Measurements from ENCODE around the gene HOXB9. TPM values are rescaled to one million over a fixed set of nuclear protein-coding genes. Genes with fewer than 3 reads are reported as not detected.

The HOXB9 gene
- total and polyA plus RNA-seq, 2 of the 13 experiments (the other 11 are each of a cell fraction or from before 2014, with no cell fraction given), result not detected

GRCh38 chr17:48599354-48599753 lies 26.8 kb downstream of the HOXB9 start:
- Histone ChIP-seq H3K36me3 (replicated peaks in 1 of 2; ENCODE audit: control insufficient read depth in 1 of 2, insufficient read depth in 2 of 2, low read length in 2 of 2) (no peaks in the 10 kb centered on the region), H3K27me3 (ENCODE audit: control insufficient read depth in 1 of 2, insufficient read depth in 2 of 2, low read length in 2 of 2) (peaks cover 53 to 98% of the 10 kb centered on the region in 2 experiments), H3K79me2 (ENCODE audit: insufficient read depth, low read length) (no peaks in the 10 kb centered on the region), H4K20me1 (ENCODE audit: insufficient read depth, low read length) (peaks cover 2% of the 10 kb centered on the region; the same call in 1 of the 2 replicates), H3K9me3 (ENCODE audit: low read length) (no peaks in the 10 kb centered on the region), H3K9ac (ENCODE audit: insufficient read depth, low read depth, low read length) (no peak overlapping the region), H3K4me1 (ENCODE audit: insufficient read depth, low read length) (peaks cover 12% of the 10 kb centered on the region; the same call in 1 of the 2 replicates), H3K4me2 (ENCODE audit: low read depth, low read length) (no peak overlapping the region), H3K4me3 (replicated peaks in 1 of 3; ENCODE audit: insufficient read depth in 1 of 3, low read depth in 2 of 3, low read length in 3 of 3) (no peak overlapping the region), H3K27ac (ENCODE audit: extremely low read length, insufficient read depth, low read length) (no peak overlapping the region), H2AFZ (ENCODE audit: low read length) (no peak overlapping the region)
- CTCF ChIA-PET (ENCODE audit: low intra/inter-chr PET ratio, low total read pairs), result no interaction called here
- DNase-seq (ENCODE audit: low spot score), result no peak
- ATAC-seq, result no peak
- WGBS (ENCODE audit: low lambda C conversion rate), result 5% methylated on average over 5 of the region's 5 CpGs
- BruUV-seq (replicated peaks), result no TSS peak
- TF ChIP-seq TAF1 (CRISPR knock-in tag; IDR thresholded peaks at IDR 0.05), result no peak
- TF ChIP-seq TEAD3 (CRISPR knock-in tag; optimal IDR thresholded peaks at IDR 0.05; ENCODE audit: borderline replicate concordance), result no peak
- TF ChIP-seq FOXK2 (IDR thresholded peaks at IDR 0.05), result no peak
- in situ Hi-C loops (cut with HindIII; ENCODE audit: extremely low pct_ligation_motif_present, low pct_unique_long_range_greater_than_20kb) (loop anchor here (5.0 kb wide), 1 partner anchor 447 kb away; no protein-coding TSS in a partner anchor), intact Hi-C loops (cut with micrococcal nuclease; ENCODE audit: unreplicated experiment) (no loop called here)
- POLR2A ChIA-PET, result no interaction called here
- FAIRE-seq, result no peak

DNA sequence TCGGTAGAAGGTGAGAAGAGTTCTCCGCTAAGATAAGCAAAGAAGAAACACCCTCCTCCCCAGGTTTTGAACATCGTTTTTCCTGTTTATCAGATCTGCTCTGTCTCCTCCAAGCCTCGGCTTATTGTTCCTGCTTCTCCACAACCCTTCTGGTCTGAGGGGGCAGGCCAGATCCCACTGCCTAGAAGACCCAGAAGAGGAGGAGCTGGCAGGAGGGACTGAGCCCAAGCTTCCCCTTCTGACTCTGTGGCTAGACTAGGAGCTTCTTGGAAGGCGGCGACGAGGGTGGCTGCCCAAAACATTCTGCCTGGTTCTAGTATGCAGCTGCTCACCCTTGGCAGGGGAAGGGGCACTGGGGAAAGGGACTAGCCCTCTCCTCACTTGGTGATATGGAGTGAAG lies 27.4 kb downstream of the HOXB9 start:
- Histone ChIP-seq H3K27ac (ENCODE audit: extremely low read length, insufficient read depth, low read length) (no peak overlapping the region), H2AFZ (ENCODE audit: low read length) (no peak overlapping the region), H3K27me3 (ENCODE audit: control insufficient read depth in 1 of 2, insufficient read depth in 2 of 2, low read length in 2 of 2) (peaks cover 55 to 98% of the 10 kb centered on the region in 2 experiments), H3K4me1 (ENCODE audit: insufficient read depth, low read length) (peaks cover 17% of the 10 kb centered on the region; the same call in 1 of the 2 replicates), H3K4me2 (ENCODE audit: low read depth, low read length) (no peak overlapping the region), H3K36me3 (replicated peaks in 1 of 2; ENCODE audit: control insufficient read depth in 1 of 2, insufficient read depth in 2 of 2, low read length in 2 of 2) (no peaks in the 10 kb centered on the region), H3K79me2 (ENCODE audit: insufficient read depth, low read length) (no peaks in the 10 kb centered on the region), H4K20me1 (ENCODE audit: insufficient read depth, low read length) (peaks cover 2% of the 10 kb centered on the region; the same call in 1 of the 2 replicates), H3K9ac (ENCODE audit: insufficient read depth, low read depth, low read length) (no peak overlapping the region), H3K9me3 (ENCODE audit: low read length) (no peaks in the 10 kb centered on the region), H3K4me3 (replicated peaks in 1 of 3; ENCODE audit: insufficient read depth in 1 of 3, low read depth in 2 of 3, low read length in 3 of 3) (no peak overlapping the region)
- ATAC-seq (no peak), DNase-seq (ENCODE audit: low spot score) (no peak), FAIRE-seq (no peak)
- BruUV-seq (replicated peaks), result no TSS peak
- in situ Hi-C loops (cut with HindIII; ENCODE audit: extremely low pct_ligation_motif_present, low pct_unique_long_range_greater_than_20kb), result loop anchor here (5.0 kb wide), 1 partner anchor 446 kb away; no protein-coding TSS in a partner anchor
- POLR2A ChIA-PET, result no interaction called here
- CTCF ChIA-PET (ENCODE audit: low intra/inter-chr PET ratio, low total read pairs), result no interaction called here
- 2% methylated on average over 7 of the region's 7 CpGs for WGBS (ENCODE audit: low lambda C conversion rate)
- TF ChIP-seq ZNF296 (CRISPR knock-in tag; conservative IDR thresholded peaks at IDR 0.05) (no peak), ETV6 (CRISPR knock-in tag; conservative IDR thresholded peaks at IDR 0.05) (no peak), EED (CRISPR knock-in tag; IDR thresholded peaks at IDR 0.05) (no peak), DPF2 (CRISPR knock-in tag; IDR thresholded peaks at IDR 0.05; ENCODE audit: borderline replicate concordance, low read depth) (no peak), RBAK (CRISPR knock-in tag; IDR thresholded peaks at IDR 0.05) (no peak), ZFAT (CRISPR knock-in tag; conservative IDR thresholded peaks at IDR 0.05) (no peak), ZNF768 (CRISPR knock-in tag; IDR thresholded peaks at IDR 0.05) (no peak), FOXO1 (CRISPR knock-in tag; IDR thresholded peaks at IDR 0.05) (no peak), RARA (CRISPR knock-in tag; IDR thresholded peaks at IDR 0.05) (no peak), IRX3 (CRISPR knock-in tag; IDR thresholded peaks at IDR 0.05; ENCODE audit: borderline replicate concordance, low read depth) (no peak), ZNF446 (CRISPR knock-in tag; IDR thresholded peaks at IDR 0.05) (no peak)
- TF ChIP-seq, protein P1, sequence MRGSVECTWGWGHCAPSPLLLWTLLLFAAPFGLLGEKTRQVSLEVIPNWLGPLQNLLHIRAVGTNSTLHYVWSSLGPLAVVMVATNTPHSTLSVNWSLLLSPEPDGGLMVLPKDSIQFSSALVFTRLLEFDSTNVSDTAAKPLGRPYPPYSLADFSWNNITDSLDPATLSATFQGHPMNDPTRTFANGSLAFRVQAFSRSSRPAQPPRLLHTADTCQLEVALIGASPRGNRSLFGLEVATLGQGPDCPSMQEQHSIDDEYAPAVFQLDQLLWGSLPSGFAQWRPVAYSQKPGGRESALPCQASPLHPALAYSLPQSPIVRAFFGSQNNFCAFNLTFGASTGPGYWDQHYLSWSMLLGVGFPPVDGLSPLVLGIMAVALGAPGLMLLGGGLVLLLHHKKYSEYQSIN (CRISPR knock-in tag; IDR thresholded peaks at IDR 0.05; ENCODE audit: borderline replicate concordance), result no peak
- TF ChIP-seq, protein P2, sequence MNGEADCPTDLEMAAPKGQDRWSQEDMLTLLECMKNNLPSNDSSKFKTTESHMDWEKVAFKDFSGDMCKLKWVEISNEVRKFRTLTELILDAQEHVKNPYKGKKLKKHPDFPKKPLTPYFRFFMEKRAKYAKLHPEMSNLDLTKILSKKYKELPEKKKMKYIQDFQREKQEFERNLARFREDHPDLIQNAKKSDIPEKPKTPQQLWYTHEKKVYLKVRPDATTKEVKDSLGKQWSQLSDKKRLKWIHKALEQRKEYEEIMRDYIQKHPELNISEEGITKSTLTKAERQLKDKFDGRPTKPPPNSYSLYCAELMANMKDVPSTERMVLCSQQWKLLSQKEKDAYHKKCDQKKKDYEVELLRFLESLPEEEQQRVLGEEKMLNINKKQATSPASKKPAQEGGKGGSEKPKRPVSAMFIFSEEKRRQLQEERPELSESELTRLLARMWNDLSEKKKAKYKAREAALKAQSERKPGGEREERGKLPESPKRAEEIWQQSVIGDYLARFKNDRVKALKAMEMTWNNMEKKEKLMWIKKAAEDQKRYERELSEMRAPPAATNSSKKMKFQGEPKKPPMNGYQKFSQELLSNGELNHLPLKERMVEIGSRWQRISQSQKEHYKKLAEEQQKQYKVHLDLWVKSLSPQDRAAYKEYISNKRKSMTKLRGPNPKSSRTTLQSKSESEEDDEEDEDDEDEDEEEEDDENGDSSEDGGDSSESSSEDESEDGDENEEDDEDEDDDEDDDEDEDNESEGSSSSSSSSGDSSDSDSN (CRISPR knock-in tag; IDR thresholded peaks at IDR 0.05), result no peak
- intact Hi-C loops (cut with micrococcal nuclease; ENCODE audit: unreplicated experiment), result no loop called here

Data from HepG2 (cell line).